PC-9 (cell line): ENCODE results near the gene RAD18.

Experiments used
- CTCF ChIP-seq: fragments of 200-600 bp; sonication (generic); conservative IDR thresholded peaks from 2 replicates; pipeline ENCODE4 v1.6.1; 2017; ENCODE audit warnings: mixed run types, antibody characterized with exemption, mild to moderate bottlenecking, moderate library complexity
- EZH2 ChIP-seq: fragments of 200-600 bp; sonication (generic); IDR thresholded peaks from 2 replicates; pipeline ENCODE4 v1.8.0; 2017; ENCODE audit warnings: antibody characterized with exemption, low read depth

GRCh38 chr3:8952130-8952529 is 11.1 kb downstream of the RAD18 start:
- TF ChIP-seq CTCF = no peak
- no peak for TF ChIP-seq EZH2
